BJ (cell line): Measurements from ENCODE around the gene GHRHR. TPM values are rescaled to one million over a fixed set of nuclear protein-coding genes. Genes with fewer than 3 reads are reported as not detected.

Experiments used
- CTCF ChIA-PET: fragments of 350-600 bp; formaldehyde crosslinking; extraction: SDS; loops from one replicate; lab custom pipeline; 2021; ENCODE audit warnings: antibody characterized with exemption, inconsistent platforms; lab: Yijun Ruan, JAX
- POLR2A ChIA-PET: fragments of 300-600 bp; sonication (Branson Sonifier 250); formaldehyde crosslinking; extraction: SDS; loops from one replicate; lab custom pipeline; 2021; ENCODE audit warnings: antibody characterized with exemption; lab: Charles Lee
- DNase-seq: peaks from one replicate; pipeline ENCODE4 v3.0.0-alpha.2; 2011; ENCODE audit warnings: low read depth
- H3K27me3 ChIP-seq: 2 replicates; pipeline ENCODE4 v1.6.0; 2011; ENCODE audit warnings: low read length; ENCODE audit not compliant: control insufficient read depth, insufficient read depth
- H3K36me3 ChIP-seq: 2 replicates; pipeline ENCODE4 v1.5.1; 2011; ENCODE audit warnings: low read length; ENCODE audit not compliant: control insufficient read depth, insufficient read depth
- H3K4me3 ChIP-seq: 2 replicates; pipeline ENCODE4 v1.5.1; 2011; ENCODE audit warnings: low read depth, mild to moderate bottlenecking, control low read depth, low read length
- CTCF ChIP-seq: IDR thresholded peaks from 2 replicates; pipeline ENCODE4 v1.5.1; 2011; ENCODE audit warnings: low read depth, mild to moderate bottlenecking, control low read depth, inconsistent platforms, low read length, moderate library complexity; ENCODE audit not compliant: insufficient read depth
- polyA plus RNA-seq: library from polyadenylated mRNA; depleted of rRNA; stranded (reverse); fragments of >200 nt; gene quantifications from 2 replicates; pipeline ENCODE4 v1.2.3, GENCODE V29; 2011

Gene GHRHR
- polyA plus RNA-seq, 1 experiment: not detected

GRCh38 chr7:31000779-31001178, 37.0 kb downstream of the GHRHR start:
- ChIA-PET CTCF (no interaction called here), POLR2A (no interaction called here)

GRCh38 chr7:31002256-31002655, 38.5 kb downstream of the GHRHR start:
- H3K27me3 ChIP-seq: no peaks in the 10 kb centered on the region
- no peaks in the 10 kb centered on the region for H3K36me3 ChIP-seq
- ChIA-PET POLR2A (no interaction called here), CTCF (interaction anchor here (2.3 kb wide), 1 partner anchor 18 kb away, joined by 11 read pairs; no protein-coding TSS in a partner anchor)
- TF ChIP-seq CTCF: no peak
- DNase-seq: no peak
- no peak overlapping the region for H3K4me3 ChIP-seq

More at GRCh38 chr7:31000779-31001178, 37.0 kb downstream of the GHRHR start:
- TF ChIP-seq CTCF: no peak
- Histone ChIP-seq H3K27me3 (no peaks in the 10 kb centered on the region), H3K36me3 (no peaks in the 10 kb centered on the region), H3K4me3 (no peak overlapping the region)
- DNase-seq: no peak

DNA sequence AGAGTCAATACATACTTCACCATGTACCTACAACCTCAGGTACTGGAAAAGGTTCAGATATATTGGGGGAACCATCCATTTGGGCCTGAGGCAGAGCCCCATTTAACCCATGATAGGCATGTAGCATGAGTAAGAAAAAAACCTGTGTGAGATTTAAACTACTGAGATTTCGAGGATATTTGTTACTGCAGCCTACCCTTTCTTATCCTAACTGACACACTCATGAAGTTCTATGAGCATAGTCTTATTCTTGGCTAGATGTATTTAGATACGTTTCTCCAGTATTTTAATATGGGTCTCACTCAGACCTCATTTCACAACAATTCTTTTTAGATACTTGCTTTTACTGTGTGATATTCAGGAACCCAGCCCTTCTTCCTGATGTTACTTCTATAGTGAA, 39.3 kb downstream of the GHRHR start:
- no peaks in the 10 kb centered on the region for H3K36me3 ChIP-seq
- POLR2A ChIA-PET: no interaction called here
- DNase-seq: no peak
- CTCF ChIA-PET: interaction anchor here (2.3 kb wide), 1 partner anchor 19 kb away, joined by 11 read pairs; no protein-coding TSS in a partner anchor
- H3K4me3 ChIP-seq: no peak overlapping the region
- no peaks in the 10 kb centered on the region for H3K27me3 ChIP-seq
- TF ChIP-seq CTCF: no peak

DNA sequence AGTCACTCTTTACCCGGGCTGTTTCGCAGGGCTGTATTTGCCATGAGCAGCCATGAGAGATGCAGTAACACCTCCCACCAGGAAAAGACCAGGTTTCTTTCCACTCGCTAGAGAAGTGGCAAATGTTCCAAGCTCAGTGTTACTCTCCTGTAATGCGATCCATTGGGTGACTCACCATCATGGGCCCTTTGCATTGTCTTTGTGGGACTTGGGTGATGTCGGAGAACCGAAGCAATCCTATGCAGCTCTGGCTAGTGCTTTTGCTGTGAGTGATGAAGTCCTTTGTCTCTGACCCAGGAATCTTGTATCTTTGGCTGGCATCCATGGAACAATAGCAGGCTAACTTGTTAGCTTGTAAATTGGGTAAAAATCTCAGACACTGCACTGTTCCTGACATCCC, 40.0 kb downstream of the GHRHR start:
- TF ChIP-seq CTCF: no peak
- H3K4me3 ChIP-seq: no peak overlapping the region
- ChIA-PET CTCF (interaction anchor here (1.2 kb wide), 1 partner anchor 118 kb away, joined by 5 read pairs; no protein-coding TSS in a partner anchor), POLR2A (no interaction called here)
- H3K36me3 ChIP-seq: no peaks in the 10 kb centered on the region
- DNase-seq: no peak
- no peaks in the 10 kb centered on the region for H3K27me3 ChIP-seq

DNA sequence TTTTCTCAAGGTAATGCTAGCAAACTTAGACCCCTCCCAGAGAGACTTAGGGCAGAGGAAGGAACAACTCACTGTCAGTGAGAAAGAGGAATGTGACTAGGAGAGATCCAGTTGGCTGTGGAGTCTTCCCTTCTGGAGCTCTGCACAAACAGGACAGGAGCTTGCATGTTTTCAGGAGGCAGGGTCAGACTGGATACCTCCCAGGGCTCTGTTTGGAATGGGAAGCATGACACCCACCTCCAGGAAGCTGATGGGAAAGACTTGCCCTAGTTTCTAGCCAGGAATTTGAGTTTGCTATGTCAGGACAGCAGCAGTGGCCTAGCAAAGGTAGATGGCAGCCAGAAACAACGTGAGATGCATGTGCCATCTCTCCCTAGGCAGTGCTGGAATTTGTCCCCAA, 40.6 kb downstream of the GHRHR start:
- ChIA-PET POLR2A (no interaction called here), CTCF (interaction anchor here (1.2 kb wide), 1 partner anchor 118 kb away, joined by 5 read pairs; no protein-coding TSS in a partner anchor)
- Histone ChIP-seq H3K27me3 (no peaks in the 10 kb centered on the region), H3K4me3 (no peak overlapping the region), H3K36me3 (no peaks in the 10 kb centered on the region)
- TF ChIP-seq CTCF: no peak
- DNase-seq: no peak
